Hepatocyte (in vitro differentiated cells): ENCODE results near the gene CCDC69. TPM values are rescaled to one million over a fixed set of nuclear protein-coding genes. Genes with fewer than 3 reads are reported as not detected.

Experiments
- DNase-seq: peaks from one replicate; pipeline ENCODE4 v3.0.0-alpha.2; 2016; ENCODE audit warnings: low spot score
- H2AFZ ChIP-seq: fragments of 200-600 bp; sonication (generic); 2 replicates; pipeline ENCODE4 v1.6.0; 2016; ENCODE audit warnings: antibody characterized with exemption, mild to moderate bottlenecking
- H3K27ac ChIP-seq: fragments of 200-600 bp; sonication (generic); 2 replicates; pipeline ENCODE4 v1.5.1; 2016; ENCODE audit warnings: mild to moderate bottlenecking
- H3K27me3 ChIP-seq: fragments of 200-600 bp; sonication (generic); 2 replicates; pipeline ENCODE4 v1.6.1; 2016
- H3K36me3 ChIP-seq: fragments of 200-600 bp; sonication (generic); replicated peaks from 2 replicates; pipeline ENCODE4 v1.5.1; 2016; ENCODE audit warnings: low read depth; ENCODE audit not compliant: insufficient read depth
- H3K4me1 ChIP-seq: fragments of 200-600 bp; sonication (generic); 2 replicates; pipeline ENCODE4 v1.5.1; 2016; ENCODE audit warnings: mild to moderate bottlenecking, moderate library complexity; ENCODE audit not compliant: insufficient read depth
- H3K4me2 ChIP-seq: fragments of 200-600 bp; sonication (generic); 2 replicates; pipeline ENCODE4 v1.6.0; 2016
- H3K4me3 ChIP-seq: fragments of 200-600 bp; sonication (generic); 2 replicates; pipeline ENCODE4 v1.5.1; 2016; ENCODE audit warnings: mild to moderate bottlenecking
- H3K79me2 ChIP-seq: fragments of 200-600 bp; sonication (generic); 2 replicates; pipeline ENCODE4 v1.6.0; 2017; ENCODE audit warnings: mild to moderate bottlenecking
- H3K9me2 ChIP-seq: fragments of 200-600 bp; sonication (generic); replicated peaks from 2 replicates; pipeline ENCODE4 v1.6.0; 2017; ENCODE audit warnings: mild to moderate bottlenecking; ENCODE audit not compliant: insufficient read depth
- H3K9me3 ChIP-seq: fragments of 200-600 bp; sonication (generic); 2 replicates; pipeline ENCODE4 v1.5.1; 2016; ENCODE audit warnings: low read depth, mild to moderate bottlenecking
- H4K20me1 ChIP-seq: fragments of 200-600 bp; sonication (generic); 2 replicates; pipeline ENCODE4 v1.6.0; 2016; ENCODE audit warnings: mild to moderate bottlenecking; ENCODE audit not compliant: insufficient read depth, poor library complexity, severe bottlenecking
- EZH2 ChIP-seq: fragments of 200-600 bp; sonication (generic); IDR thresholded peaks from 2 replicates; pipeline ENCODE4 v1.6.1; 2016; ENCODE audit warnings: antibody characterized with exemption, mild to moderate bottlenecking, borderline replicate concordance
- EZH2phosphoT487 ChIP-seq: fragments of 200-600 bp; sonication (generic); IDR thresholded peaks from one replicate; pipeline ENCODE4 v1.6.1; 2018; ENCODE audit warnings: antibody characterized with exemption, mild to moderate bottlenecking, low read depth, moderate library complexity; ENCODE audit not compliant: unreplicated experiment, severe bottlenecking
- WGBS: methylation state at CpG from one replicate; pipeline ENCODE4 v1.1.6; 2016; ENCODE audit warnings: low lambda C conversion rate; ENCODE audit errors: missing lambda C conversion rate; 5-methylcytosine and 5-hydroxymethylcytosine counted together
- polyA plus RNA-seq: library from polyadenylated mRNA; unstranded; fragments of >200 nt; fragmentation: Nextera tagmentation; extraction: Ambion mirVana; gene quantifications from 2 replicates; pipeline ENCODE4 v1.2.1, GENCODE V29; 2016
- total RNA-seq: library from RNA; depleted of rRNA; stranded (reverse); fragments of >200 nt; gene quantifications from 2 replicates; pipeline ENCODE4 v1.2.3, GENCODE V29; 2014
- TF ChIP-seq, protein P1 (sequence below): fragments of 200-600 bp; sonication (generic); IDR thresholded peaks from 2 replicates; pipeline ENCODE4 v1.5.1; 2016; ENCODE audit warnings: antibody characterized with exemption, mild to moderate bottlenecking; ENCODE audit not compliant: poor library complexity

The CCDC69 gene
- total and polyA plus RNA-seq, 2 experiments from 2014 or later: 22.4 to 27.3 TPM

DNA sequence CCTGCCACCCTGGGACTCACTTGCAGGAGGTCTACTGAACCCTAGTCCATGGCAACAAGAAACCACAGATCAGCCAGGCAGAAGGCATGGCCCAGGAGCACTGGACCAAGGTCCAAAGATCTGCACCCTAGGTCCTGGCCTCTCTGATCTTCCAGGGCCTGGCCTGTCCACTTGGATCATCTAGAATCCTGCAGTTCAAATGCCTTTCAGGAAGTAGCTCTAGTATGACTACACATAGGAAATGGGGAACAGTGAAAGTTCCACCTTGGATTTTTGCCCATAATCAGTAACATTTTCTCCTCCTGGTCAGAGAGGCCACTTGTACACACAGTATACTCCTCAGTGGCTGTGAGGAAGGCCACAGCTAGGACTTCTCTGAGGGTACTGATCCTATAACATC is 77.8 kb downstream of the CCDC69 start:
- peaks cover 17% of the 10 kb centered on the region for H3K4me1 ChIP-seq
- peaks cover 69% of the 10 kb centered on the region for H3K79me2 ChIP-seq
- peaks cover 13% of the 10 kb centered on the region for H4K20me1 ChIP-seq
- no peak for DNase-seq
- no peak overlapping the region for H3K4me3 ChIP-seq
- no peak overlapping the region for H2AFZ ChIP-seq
- no peak overlapping the region for H3K27ac ChIP-seq
- H3K9me3 ChIP-seq: no peaks in the 10 kb centered on the region
- H3K9me2 ChIP-seq: no peaks in the 10 kb centered on the region
- no peaks in the 10 kb centered on the region for H3K27me3 ChIP-seq
- no peak overlapping the region for H3K4me2 ChIP-seq
- TF ChIP-seq, protein P1, sequence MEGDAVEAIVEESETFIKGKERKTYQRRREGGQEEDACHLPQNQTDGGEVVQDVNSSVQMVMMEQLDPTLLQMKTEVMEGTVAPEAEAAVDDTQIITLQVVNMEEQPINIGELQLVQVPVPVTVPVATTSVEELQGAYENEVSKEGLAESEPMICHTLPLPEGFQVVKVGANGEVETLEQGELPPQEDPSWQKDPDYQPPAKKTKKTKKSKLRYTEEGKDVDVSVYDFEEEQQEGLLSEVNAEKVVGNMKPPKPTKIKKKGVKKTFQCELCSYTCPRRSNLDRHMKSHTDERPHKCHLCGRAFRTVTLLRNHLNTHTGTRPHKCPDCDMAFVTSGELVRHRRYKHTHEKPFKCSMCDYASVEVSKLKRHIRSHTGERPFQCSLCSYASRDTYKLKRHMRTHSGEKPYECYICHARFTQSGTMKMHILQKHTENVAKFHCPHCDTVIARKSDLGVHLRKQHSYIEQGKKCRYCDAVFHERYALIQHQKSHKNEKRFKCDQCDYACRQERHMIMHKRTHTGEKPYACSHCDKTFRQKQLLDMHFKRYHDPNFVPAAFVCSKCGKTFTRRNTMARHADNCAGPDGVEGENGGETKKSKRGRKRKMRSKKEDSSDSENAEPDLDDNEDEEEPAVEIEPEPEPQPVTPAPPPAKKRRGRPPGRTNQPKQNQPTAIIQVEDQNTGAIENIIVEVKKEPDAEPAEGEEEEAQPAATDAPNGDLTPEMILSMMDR: no peak
- TF ChIP-seq EZH2: no peak
- TF ChIP-seq EZH2phosphoT487: no peak
- H3K36me3 ChIP-seq: no peaks in the 10 kb centered on the region

DNA sequence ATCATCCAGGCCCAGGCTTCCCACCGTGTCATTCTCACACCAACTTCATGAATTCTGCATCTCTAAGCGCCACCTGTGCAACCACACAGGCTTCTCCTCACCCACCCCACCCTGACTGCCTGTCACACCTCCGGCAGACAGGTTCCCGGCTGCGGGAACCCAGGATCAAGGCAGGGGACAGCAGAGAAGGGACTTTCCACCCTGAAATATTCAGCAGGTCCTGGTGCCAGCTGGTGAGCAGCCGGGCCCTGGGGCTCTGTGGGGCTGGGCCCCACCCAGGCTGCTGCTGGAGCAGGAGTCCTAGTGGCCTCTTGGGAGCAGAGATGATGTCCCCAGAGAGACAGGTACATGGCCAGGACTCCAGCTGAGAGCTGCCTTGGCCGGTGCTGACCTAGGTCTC is 79.0 kb downstream of the CCDC69 start:
- no peaks in the 10 kb centered on the region for H3K9me3 ChIP-seq
- H3K36me3 ChIP-seq: no peaks in the 10 kb centered on the region
- peaks cover 74% of the 10 kb centered on the region for H3K79me2 ChIP-seq
- no peak overlapping the region for H3K4me3 ChIP-seq
- 93% methylated on average over 7 of the region's 7 CpGs for WGBS
- H3K27me3 ChIP-seq: no peaks in the 10 kb centered on the region
- H2AFZ ChIP-seq: no peak overlapping the region
- H3K4me2 ChIP-seq: no peak overlapping the region
- H3K4me1 ChIP-seq: peaks cover 6% of the 10 kb centered on the region
- H3K9me2 ChIP-seq: no peaks in the 10 kb centered on the region
- H4K20me1 ChIP-seq: peaks cover 17% of the 10 kb centered on the region
- no peak overlapping the region for H3K27ac ChIP-seq
- DNase-seq: no peak
- TF ChIP-seq EZH2 (no peak), EZH2phosphoT487 (no peak)
- TF ChIP-seq, protein P1: no peak

DNA sequence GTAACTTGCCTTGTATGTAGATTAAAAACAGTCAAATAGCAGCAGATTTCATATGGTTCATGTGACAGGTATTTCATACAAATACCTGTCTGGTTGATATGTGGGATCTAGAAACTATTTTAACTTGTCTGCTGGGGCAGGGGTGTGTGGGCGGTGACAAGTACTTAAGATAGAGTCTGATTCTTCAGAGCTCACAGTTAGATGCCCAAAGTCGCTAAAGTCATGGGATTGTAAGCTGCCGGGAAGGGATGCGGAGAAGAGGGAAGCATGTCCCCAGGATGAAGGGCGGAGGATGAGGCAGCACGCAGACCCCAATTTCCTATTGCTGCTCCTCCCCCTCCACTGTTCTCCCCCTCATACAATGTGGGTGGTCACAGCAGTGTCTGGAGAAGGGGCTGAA is 79.6 kb downstream of the CCDC69 start:
- Histone ChIP-seq H4K20me1 (peaks cover 17% of the 10 kb centered on the region), H3K4me1 (no peaks in the 10 kb centered on the region), H3K27ac (no peak overlapping the region)

More for the DNA sequence above, 79.6 kb downstream of the CCDC69 start:
- H3K79me2 ChIP-seq: peaks cover 68% of the 10 kb centered on the region
- no peak overlapping the region for H2AFZ ChIP-seq
- no peaks in the 10 kb centered on the region for H3K9me2 ChIP-seq
- WGBS: 79% methylated on average over 6 of the region's 6 CpGs
- no peak for DNase-seq
- H3K9me3 ChIP-seq: no peaks in the 10 kb centered on the region
- H3K4me2 ChIP-seq: no peak overlapping the region
- TF ChIP-seq EZH2phosphoT487 (no peak), EZH2 (no peak)
- TF ChIP-seq, protein P1: no peak
- H3K4me3 ChIP-seq: no peak overlapping the region
- no peaks in the 10 kb centered on the region for H3K36me3 ChIP-seq
- H3K27me3 ChIP-seq: no peaks in the 10 kb centered on the region
